GM21381 (cell line): ENCODE measurements around the gene SLC2A8.

ENCODE experiments used
- ATAC-seq: cut with Tn5 transposase; IDR thresholded peaks from one replicate; pipeline ENCODE4 v1.9.1; 2021; ENCODE audit warnings: mild to moderate bottlenecking, moderate library complexity; ENCODE audit not compliant: unreplicated experiment

SLC2A8 gene, protein sequence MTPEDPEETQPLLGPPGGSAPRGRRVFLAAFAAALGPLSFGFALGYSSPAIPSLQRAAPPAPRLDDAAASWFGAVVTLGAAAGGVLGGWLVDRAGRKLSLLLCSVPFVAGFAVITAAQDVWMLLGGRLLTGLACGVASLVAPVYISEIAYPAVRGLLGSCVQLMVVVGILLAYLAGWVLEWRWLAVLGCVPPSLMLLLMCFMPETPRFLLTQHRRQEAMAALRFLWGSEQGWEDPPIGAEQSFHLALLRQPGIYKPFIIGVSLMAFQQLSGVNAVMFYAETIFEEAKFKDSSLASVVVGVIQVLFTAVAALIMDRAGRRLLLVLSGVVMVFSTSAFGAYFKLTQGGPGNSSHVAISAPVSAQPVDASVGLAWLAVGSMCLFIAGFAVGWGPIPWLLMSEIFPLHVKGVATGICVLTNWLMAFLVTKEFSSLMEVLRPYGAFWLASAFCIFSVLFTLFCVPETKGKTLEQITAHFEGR

DNA sequence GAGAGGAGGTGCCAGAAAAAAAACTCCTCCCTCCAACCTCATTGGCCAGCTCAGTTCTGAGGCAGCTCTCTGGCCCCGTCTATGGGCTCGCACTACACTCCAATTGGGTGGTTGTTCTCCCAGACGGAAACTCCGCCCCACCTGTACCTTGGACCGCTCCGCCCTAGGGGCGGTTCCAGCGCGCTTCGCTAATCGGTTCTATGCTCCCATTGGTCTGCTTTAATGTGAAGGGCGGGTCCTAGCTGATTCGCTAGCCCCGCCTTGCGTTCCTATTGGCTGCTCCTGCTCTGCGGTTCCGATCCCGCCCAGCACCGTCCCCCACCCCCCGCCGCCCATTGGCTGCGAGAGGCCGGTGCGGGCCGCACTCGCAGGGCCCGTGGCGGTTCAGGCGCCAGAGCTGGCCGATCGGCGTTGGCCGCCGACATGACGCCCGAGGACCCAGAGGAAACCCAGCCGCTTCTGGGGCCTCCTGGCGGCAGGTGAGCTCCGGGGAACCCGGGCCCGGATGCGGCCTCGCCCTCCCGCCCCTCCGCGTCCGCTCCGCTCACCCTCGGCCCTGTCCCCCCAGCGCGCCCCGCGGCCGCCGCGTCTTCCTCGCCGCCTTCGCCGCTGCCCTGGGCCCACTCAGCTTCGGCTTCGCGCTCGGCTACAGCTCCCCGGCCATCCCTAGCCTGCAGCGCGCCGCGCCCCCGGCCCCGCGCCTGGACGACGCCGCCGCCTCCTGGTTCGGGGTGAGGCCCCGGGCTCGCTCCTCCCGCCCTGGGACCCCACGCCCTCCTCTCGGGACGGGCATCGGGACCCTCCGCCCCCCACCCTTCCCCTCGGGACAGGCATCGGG, at the start of gene SLC2A8:
SLC2A8 (plus strand) TSS at position 362 of the 838 bp plus-strand sequence; CDS start at position 424, 62 bp downstream.
- ATAC-seq: peak; percentile 91

DNA sequence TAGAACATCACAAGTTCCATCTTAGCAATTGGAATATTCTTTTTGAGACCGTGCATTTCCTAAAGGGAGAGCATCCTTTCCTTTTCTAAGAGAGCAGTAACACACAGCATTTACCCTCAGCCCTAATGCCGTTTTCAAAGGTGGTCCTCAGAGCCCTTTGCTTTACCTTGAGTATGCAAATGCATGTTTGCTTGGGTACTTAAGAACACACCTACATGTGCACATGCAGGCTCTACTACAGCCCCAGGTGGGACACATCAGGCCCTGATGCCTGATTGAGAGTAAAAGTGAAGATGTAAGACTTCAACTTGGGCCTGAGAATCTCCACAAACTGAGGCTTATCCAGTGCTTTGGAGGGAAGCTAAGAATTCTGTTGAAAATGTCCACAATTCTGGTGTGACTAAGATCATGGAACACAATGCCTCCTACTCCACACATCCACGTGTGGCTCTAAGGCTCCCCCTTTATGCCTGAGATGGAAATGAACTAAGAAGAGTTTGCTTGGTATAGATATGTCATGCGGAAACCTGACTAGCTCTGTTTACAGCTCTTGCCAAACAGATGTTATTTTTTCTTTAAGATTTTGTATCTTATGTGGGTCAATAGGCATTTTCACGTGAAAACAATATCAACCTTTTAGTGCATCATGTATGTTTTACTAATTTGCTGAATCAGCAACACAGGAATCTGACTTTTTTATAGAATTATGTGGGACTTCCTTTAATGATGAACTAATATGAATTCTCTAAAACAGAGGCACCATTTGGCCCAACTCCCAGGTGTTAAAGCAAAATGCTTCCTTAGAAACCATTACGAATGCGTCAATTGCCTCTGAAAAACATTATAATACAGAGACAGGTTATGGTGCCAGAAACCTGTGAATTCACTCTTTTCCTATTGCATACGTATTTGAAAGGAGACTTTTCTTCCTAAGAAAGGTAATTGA, 48.9 kb upstream of the SLC2A8 start:
- no peak for ATAC-seq

DNA sequence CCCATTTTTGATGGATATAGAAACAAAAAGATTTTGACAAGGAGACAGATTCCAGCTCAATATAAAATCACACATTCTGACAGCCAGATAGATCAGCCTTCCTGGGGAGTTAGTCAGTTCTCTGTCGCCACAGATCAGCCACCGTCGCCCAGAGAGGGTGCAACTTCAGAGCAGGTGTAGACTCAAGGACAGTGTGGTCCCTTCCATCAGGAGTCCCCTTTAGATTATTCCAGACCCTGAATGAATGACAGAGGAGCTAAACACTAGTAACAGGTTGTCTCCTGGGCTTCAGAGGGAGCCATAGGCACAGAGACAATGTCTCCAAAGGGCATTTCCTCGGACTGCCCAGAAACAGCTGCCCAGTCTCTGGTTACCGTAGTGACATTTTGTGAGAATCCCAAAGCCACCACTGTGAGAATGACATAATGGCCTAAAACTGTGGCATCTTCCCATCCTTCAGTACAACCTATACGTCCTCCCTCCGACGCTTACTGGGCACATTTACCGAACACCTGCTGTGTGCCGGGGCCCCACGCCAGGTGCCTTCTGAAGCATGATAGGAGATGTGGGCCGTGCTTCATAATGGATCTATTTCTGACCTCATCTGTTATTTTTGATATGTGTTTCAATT, 47.4 kb upstream of the SLC2A8 start:
- no peak for ATAC-seq

DNA sequence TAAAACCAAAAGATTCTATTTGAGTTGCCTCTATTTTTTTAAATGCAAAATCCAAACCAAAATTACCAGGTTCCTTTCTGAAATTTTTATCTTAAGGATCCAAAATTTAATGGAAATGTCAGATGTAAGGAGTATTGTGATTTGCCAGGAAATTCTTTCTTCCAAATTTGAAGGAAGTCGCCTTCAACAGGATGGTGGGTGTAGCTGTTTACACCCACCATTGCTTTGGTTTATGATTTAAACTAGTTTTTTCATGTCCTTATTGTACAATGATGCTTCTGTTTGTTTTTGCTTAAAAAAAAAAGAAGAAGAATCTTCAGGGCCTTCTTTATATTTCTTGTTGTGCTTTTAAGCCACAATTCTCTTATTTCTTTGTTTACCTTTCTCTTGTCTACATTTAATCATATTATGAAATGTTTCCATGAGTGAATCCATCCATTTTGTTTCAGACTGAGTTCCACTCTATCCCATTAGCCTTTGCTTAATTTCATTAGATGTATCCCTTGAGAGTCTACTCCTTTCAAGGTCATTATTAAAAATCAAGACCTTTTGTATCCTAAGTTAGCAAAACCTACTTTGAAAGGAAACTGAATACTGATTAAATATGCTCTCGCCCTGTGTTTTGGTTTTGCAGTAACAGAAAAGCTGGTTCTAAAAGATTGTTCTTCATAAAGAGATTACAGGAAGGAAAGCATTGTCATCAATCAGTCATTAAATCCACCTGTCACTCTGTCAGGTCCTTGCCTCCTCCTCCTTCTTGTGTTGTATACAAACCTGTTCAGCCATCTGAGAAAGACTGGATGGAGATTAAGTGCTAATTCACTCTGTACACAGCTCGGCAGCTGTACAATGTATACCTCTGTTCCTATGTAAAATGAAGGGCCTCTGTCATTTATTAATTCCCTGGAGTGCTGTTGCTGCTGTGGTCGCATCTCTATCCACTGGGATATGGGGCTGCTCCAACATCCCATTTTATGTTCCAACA, 45.5 kb upstream of the SLC2A8 start:
- no peak for ATAC-seq

DNA sequence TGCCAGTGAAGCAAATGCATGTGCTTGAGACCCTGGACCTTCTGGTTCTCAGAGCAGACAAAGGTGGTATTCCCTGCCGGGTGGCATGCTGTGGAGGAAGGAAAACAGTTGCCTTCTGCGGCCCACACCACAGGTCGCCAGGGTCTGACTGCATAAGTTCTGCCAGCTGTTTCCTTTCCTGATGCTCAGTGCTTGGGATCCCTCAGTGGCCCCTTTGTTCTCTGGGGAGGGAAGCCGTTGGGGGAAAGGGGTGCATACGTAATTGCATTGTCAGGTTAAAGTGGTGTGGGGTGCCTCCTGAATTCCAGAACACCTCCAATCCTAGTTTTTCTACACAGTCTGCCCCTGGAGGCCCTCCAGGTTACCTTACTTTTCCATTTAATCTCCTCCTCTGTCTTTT, 43.1 kb upstream of the SLC2A8 start:
- ATAC-seq: no peak

DNA sequence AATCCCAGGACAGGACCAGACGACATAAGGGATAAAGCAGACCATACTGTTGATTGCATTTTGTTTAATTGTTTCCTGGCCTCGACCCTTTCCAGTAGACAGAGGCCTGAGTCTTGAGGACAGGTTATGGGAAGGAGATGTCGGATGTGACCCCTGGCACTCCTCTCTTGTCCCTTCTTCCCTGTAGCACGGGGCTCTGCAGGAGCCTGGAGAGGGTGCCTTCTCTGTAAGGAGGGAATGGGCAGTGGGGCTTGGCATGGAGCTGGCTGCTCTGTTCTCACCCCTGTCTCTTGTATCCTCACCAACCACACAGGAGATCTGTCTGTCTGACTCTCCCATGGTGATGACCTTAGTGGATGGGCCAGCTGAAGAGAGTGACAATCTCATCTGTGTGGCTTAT, 40.1 kb upstream of the SLC2A8 start:
- ATAC-seq: no peak

DNA sequence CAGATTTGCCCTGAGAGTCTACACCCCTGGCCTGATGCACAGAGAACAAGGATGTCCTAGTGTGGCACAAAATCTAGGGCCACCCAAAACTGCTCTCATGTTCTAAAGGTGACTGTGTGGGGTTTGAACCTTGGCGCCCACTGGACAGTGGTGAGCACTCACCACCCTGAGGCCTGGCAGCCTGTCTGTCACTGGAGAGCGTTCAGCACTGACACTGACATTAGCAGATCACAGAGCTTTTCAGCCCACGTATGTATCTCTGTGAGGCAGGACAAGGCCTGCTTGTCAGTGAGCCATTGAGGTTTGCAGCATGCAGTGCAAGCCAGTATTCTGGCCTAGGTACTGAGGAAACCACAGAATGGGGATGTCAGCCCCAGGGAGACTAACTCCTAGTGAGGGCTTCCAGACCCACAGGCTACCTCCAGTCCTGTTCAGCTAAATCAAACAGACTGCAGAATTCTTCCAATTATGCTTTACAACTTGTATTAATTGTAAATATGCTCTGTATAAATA, 38.9 kb upstream of the SLC2A8 start:
- no peak for ATAC-seq

DNA sequence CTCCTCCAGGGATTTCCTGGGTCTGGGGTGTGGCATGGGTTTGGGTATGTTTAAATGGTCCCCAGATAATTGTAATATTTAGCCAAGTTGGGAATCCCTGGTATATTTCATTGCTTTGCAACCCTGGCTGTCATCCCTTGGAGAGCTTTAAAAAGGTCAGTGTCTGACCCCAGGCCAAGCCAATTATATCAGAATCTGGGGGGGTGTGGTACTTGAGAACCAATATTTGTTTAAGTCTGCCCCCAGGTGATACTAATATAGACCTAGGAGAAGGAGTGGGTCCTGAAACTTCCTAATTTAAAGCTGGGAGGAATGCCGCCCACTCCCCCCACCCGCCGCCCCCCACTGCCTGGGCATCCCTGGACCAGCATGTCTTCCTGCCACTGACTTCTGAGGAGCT, 38.2 kb upstream of the SLC2A8 start:
- ATAC-seq: no peak

DNA sequence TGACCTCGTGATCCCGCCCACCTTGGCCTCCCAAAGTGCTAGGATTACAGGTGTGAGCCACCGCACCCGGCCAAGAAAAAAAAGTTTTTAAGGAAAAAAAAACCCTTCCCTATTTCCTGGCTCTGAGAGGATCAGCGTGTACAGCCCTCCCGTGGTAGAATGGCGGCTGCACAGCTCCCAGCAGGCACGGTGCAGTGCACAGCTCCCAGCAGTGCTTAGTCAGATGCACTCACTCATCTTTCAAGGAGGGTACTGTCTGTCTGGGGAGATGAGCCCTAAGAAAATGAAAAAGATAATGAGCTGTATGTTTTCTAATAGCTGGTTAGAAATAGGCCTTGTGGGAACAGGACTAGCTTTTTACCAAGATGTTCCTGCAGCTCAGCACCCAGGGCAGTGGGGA, 36.7 kb upstream of the SLC2A8 start:
- ATAC-seq: no peak

DNA sequence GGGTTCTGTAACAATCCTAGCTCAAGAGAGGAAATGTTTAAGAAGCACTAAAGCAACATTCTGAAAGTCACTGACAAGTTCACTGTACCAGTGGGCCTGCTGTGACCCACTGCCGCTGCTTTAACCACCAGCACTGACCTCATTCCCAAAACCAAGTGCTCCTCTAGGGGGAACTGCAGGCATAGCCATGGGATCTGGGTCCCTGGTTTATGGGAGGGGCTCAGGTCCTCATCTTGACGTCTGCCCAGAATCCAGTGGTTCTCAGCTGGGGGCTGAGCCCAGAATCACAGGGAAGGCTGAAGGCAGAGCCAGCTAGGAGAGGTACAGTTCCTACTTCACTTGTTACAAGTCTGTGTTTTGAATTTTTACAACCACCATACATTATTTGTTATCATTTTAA, 36.1 kb upstream of the SLC2A8 start:
- no peak for ATAC-seq

DNA sequence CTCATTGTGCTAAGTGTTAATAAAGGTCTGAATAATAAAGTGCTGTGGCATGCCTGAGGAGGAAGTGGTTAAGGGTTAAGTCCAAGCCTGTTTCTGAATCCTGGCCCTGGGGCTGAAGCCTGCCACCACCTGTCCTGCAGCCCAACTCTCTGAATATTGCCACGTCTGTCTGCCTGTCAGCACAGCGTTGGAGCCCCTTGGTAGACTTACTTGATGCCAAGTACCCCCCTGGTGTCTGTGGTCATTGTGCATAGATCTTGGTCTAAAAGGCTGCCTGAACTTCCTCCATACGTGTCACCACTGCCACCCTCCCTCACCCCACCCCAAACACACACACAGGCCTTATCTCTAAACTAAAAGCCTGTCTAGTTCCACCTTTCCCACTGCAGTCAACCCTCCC, 35.4 kb upstream of the SLC2A8 start:
- no peak for ATAC-seq

DNA sequence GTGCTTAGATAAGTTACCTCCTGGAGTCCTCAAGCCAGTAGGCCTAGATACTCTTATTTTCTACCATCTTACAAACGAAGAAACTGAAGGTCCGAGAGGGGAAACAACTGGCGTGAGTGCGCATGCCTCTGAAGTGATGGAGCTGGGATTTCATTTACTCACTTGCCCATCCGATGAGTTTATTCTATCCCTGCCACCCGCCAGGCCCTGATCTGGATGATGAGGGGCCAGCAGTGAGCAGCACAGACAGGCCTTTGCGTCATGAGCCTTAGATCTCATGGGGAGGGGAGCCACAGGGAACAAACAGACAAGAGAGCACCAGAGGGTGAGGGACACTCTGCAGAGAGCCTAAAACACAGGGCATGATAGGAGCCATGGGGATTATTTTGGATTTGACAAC, 34.1 kb upstream of the SLC2A8 start:
- no peak for ATAC-seq

DNA sequence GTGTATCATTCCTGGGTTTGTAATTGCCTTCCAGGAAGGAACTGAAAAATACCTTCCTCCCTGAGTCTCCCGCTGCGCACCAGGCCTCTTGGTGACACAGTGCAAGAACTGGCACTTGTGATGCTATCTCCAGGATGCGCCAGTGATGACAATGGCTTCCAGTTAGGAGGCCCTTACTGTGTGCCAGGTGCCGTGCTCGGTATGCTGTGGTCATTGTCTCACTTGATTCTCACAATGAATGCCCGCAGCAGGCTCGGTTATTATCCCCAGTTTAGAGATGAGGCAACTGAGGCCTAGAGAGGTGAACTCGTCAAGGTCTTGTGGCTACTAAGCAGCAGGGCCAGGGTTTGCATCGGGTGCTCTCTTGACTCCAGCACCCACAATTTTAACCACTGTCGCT, 31.5 kb upstream of the SLC2A8 start:
- ATAC-seq: no peak

DNA sequence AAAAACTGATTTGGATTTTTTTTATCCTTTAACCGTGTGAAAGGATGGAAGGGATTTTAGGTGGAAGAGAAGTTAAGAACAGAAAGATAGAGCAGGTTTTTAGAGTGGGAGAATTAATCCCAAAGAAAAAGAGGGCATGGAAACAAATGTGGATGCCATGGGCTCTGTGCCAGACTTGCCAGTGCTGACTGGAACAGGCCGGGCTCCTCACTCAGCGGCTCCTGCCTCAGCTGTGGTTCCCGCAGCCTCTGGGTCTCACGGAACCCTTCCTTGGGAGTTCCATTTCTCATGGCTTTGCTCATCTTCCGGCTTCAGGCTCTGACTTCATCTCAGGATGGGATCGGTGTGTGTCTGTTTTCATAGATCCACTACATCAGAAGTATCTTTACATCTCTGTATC, 30.4 kb upstream of the SLC2A8 start:
- no peak for ATAC-seq

DNA sequence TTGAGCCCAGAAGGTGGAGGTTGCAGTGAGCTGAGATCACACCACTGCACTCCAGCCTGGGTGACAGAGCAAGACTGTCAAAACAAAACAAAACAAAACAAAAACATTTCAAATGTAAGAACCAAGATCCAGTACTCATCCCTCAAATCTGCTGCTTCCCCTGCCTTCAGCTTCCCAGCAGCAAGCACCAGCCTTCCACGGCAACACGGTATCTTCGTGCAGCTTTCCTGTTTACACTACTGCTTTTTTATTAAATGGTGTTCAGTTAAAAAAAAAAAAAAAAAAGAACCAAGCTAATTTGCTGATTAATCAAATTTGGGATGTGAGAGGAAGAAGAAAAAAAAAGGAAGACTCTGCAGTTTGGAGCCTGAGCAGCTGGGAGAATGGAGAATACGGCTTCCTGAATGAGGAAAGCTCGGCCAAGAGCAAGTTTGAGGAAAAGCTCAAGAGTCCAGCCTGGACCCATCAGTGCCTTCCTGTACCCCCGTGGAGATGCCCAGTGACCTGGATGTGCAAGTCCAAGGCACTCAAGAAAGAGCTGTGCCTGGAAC, 28.0 kb upstream of the SLC2A8 start:
- no peak for ATAC-seq

DNA sequence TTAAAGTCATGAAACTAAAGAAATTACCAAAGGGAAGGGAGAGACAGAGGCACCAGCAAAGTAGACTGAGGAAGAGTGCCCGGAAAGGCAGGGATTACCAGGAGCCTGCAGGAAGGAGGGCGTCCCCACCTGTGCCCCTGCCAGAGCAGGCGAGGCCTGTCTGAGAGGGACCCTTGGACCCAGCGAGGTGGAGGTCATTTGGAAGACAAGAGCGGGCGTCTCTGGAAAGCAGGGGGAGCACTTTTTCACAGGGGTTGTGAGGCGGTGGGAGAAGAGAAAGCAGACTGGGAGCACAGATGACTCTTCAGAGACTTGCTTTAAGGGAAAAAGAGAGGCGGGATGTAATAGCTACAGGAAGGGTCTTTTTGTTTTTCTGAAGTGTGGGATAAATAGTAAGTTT, 27.5 kb upstream of the SLC2A8 start:
- ATAC-seq: no peak

DNA sequence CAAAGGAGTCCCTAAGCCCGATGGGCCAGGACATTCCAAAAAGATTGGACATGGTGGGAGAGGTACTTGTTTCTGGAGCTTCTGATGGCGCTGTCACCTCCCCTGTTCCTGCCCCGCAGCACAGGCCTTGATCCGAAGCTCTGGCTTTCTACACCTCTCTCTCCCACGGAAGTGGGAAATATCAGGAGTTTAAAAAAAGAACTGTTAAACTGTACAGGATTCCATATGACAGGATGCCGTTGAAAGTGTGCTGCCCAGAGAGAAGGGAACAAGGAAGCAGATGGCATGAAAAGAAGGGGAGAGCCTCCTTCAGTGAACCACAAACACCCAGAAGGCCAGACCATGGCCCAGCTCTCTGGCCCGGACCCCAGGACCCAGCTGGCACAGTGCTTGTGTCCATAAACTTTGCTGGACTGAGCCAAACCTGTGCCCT, 26.8 kb upstream of the SLC2A8 start:
- no peak for ATAC-seq
